ENCODE results near the gene PCIF1. TPM values are rescaled to one million over a fixed set of nuclear protein-coding genes. Genes with fewer than 3 reads are reported as not detected.

The PCIF1 gene
- total RNA-seq, 1 experiment from 2014 or later: 26.8 TPM

- H2BK120ac ChIP-seq (ENCODE audit: low read depth, low read length, poor library complexity, severe bottlenecking): no peak overlapping the region
- no peak overlapping the region for H2BK15ac ChIP-seq (ENCODE audit: low read depth, low read length)
- no peak overlapping the region for H3K27ac ChIP-seq (ENCODE audit: insufficient read length, low read depth, low read length)
- H2AK5ac ChIP-seq (ENCODE audit: insufficient read length, low read length): no peak overlapping the region
- H3K4ac ChIP-seq (ENCODE audit: low read depth, low read length): no peak overlapping the region
- H4K5ac ChIP-seq (ENCODE audit: insufficient read length, low read depth, low read length): no peak overlapping the region
- no peak overlapping the region for H2BK20ac ChIP-seq (ENCODE audit: low read depth, low read length, poor library complexity, severe bottlenecking)
- H3K79me1 ChIP-seq (ENCODE audit: insufficient read depth, low read depth, low read length, poor library complexity, severe bottlenecking): no peaks in the 10 kb centered on the region
- no peak overlapping the region for H4K8ac ChIP-seq (replicated peaks; ENCODE audit: insufficient read length, low read depth, low read length)
- no peaks in the 10 kb centered on the region; a peak in 1 of 5 replicates for H3K9me3 Mint-ChIP-seq
- DNase-seq: peak; percentile 16
- H3K56ac ChIP-seq (ENCODE audit: insufficient read length, low read depth, low read length): no peak overlapping the region
- H3K27me3 Mint-ChIP-seq (ENCODE audit: low read depth): no peaks in the 10 kb centered on the region; the same call in 1 of the 2 replicates
- H3K4me2 ChIP-seq (ENCODE audit: insufficient read depth, insufficient read length, low read length): no peak overlapping the region
- H3K4me1 Mint-ChIP-seq: peaks cover 9 to 13% of the 10 kb centered on the region in 2 experiments
- no peak for TF ChIP-seq CTCF (conservative IDR thresholded peaks at IDR 0.05)
- no peaks in the 10 kb centered on the region for H3K9me3 ChIP-seq (ENCODE audit: control insufficient read depth, low read depth, low read length)
- H2AFZ ChIP-seq (ENCODE audit: low read length): no peak overlapping the region
- H3K4me1 ChIP-seq (ENCODE audit: insufficient read depth, low read length): no peaks in the 10 kb centered on the region
- no peak overlapping the region for H3K14ac ChIP-seq (ENCODE audit: insufficient read depth, low read length)
- H3K23ac ChIP-seq (ENCODE audit: insufficient read length, low read depth, low read length): no peak overlapping the region
- H3T11ph ChIP-seq (ENCODE audit: low read length): no peak overlapping the region
- no CpG with 5 or more reads among the region's 13 CpGs for WGBS (ENCODE audit: extremely low coverage, insufficient read length, low lambda C conversion rate)
- H3K23me2 ChIP-seq (ENCODE audit: insufficient read length, low read depth, low read length, poor library complexity, severe bottlenecking): peaks cover 5% of the 10 kb centered on the region
- H3K9ac ChIP-seq (ENCODE audit: extremely low read depth, insufficient read length, low read length): no peak overlapping the region
- no peak overlapping the region for H4K91ac ChIP-seq (ENCODE audit: insufficient read length, low read depth, low read length)
- no peak overlapping the region for H3K27ac Mint-ChIP-seq
- H2BK12ac ChIP-seq (ENCODE audit: insufficient read length, low read depth, low read length): no peak overlapping the region
- peaks cover 5 to 43% (median 27%) of the 10 kb centered on the region in 3 experiments; a peak in 6 of 7 replicates for H3K36me3 Mint-ChIP-seq (ENCODE audit: insufficient read depth in 1 of 3, low read depth in 3 of 3)
- no peaks in the 10 kb centered on the region for H3K27me3 ChIP-seq (ENCODE audit: insufficient read depth, low read length)
- H3K4me3 Mint-ChIP-seq: no peak overlapping the region
- no peaks in the 10 kb centered on the region for H3K79me2 ChIP-seq (ENCODE audit: insufficient read depth, low read length)
- no peak overlapping the region for H2BK5ac ChIP-seq (ENCODE audit: insufficient read length, low read length)
- H4K20me1 ChIP-seq (ENCODE audit: control insufficient read depth, insufficient read depth, insufficient read length): no peaks in the 10 kb centered on the region
- no peak overlapping the region for H3K18ac ChIP-seq (ENCODE audit: insufficient read length, low read depth, low read length)
Observed at GRCh38 chr20:45967551-45968080, 33.1 kb downstream of the PCIF1 start.
